ENCODE results near the gene SORCS2. TPM values are rescaled to one million over a fixed set of nuclear protein-coding genes. Genes with fewer than 3 reads are reported as not detected.

The SORCS2 gene
- total and polyA plus RNA-seq, 2 of the 8 experiments (the other 6 are each of a cell fraction or from before 2014, with no cell fraction given) = 0.36 to 1.8 TPM

DNA sequence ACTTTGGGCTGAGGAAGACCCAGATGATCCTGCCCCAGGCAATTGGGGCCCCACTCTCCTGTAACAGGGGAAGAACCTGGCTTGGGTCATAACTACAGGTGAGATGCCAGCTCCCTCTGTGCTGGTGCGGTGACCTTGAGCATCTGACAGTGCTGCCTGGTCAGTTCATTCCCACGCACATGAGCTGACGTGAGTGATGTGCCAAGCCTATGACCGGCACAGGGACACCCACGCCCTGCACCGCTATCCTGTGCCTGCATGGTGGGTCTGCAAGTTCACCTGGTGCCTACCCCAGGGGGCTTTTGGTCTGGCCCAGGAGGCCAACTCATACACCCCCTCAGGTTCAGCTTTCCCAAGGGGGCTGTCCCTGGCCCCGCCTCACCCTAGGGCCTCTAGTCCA, 366.1 kb downstream of the SORCS2 start:
- Histone ChIP-seq H2BK20ac (ENCODE audit: low read length) (no peak overlapping the region), H2AK5ac (ENCODE audit: low read depth, low read length) (no peak overlapping the region), H3K27ac (ENCODE audit: low read depth, low read length) (no peak overlapping the region), H3K36me3 (ENCODE audit: control insufficient read depth in 2 of 4, insufficient read depth in 4 of 4, low read length in 3 of 4) (no peaks in the 10 kb centered on the region), H3K23ac (ENCODE audit: insufficient read length) (no peak overlapping the region), H3K9me3 (ENCODE audit: insufficient read depth in 2 of 2, low read depth in 1 of 2, low read length in 1 of 2) (peaks cover 14 to 28% of the 10 kb centered on the region in 2 experiments), H4K91ac (replicated peaks; ENCODE audit: insufficient read length, low read length) (no peak overlapping the region), H3K56ac (replicated peaks; ENCODE audit: insufficient read length, low read depth, low read length) (no peak overlapping the region), H3K23me2 (ENCODE audit: low read depth, low read length) (peaks cover 12% of the 10 kb centered on the region; the same call in 1 of the 2 replicates), H3K27me3 (replicated peaks in 1 of 4; ENCODE audit: control insufficient read depth in 3 of 4, extremely low read depth in 1 of 4, insufficient read depth in 3 of 4, low read length in 3 of 4) (no peaks in the 10 kb centered on the region; a peak in 1 of 7 replicates), H2BK120ac (replicated peaks; ENCODE audit: low read depth, low read length) (no peak overlapping the region), H2BK5ac (ENCODE audit: low read depth, low read length) (no peak overlapping the region), H3K4ac (replicated peaks; ENCODE audit: insufficient read length, low read depth, low read length) (no peak overlapping the region), H3K79me2 (ENCODE audit: control insufficient read depth in 1 of 2, insufficient read depth in 2 of 2, low read length in 2 of 2) (no peaks in the 10 kb centered on the region), H4K5ac (ENCODE audit: insufficient read length, low read depth, low read length) (no peak overlapping the region), H3K9ac (replicated peaks in 1 of 4; ENCODE audit: extremely low read depth in 1 of 4, low read depth in 3 of 4, low read length in 3 of 4) (no peak overlapping the region), H2BK12ac (ENCODE audit: low read depth, low read length) (no peak overlapping the region), H3K4me3 (ENCODE audit: extremely low read depth in 1 of 4, insufficient read depth in 2 of 4, low read depth in 3 of 4, low read length in 4 of 4) (no peak overlapping the region), H3K14ac (ENCODE audit: insufficient read length) (no peak overlapping the region), H2BK15ac (ENCODE audit: low read length) (no peak overlapping the region), H3K4me1 (replicated peaks in 1 of 4; ENCODE audit: control insufficient read depth in 3 of 4, insufficient read depth in 4 of 4, low read length in 3 of 4) (no peaks in the 10 kb centered on the region), H4K8ac (ENCODE audit: extremely low read depth, insufficient read depth, low read length) (no peak overlapping the region), H3K4me2 (ENCODE audit: insufficient read depth in 1 of 2, low read depth in 2 of 2, low read length in 2 of 2) (no peak overlapping the region), H4K20me1 (replicated peaks in 1 of 2; ENCODE audit: control insufficient read depth in 1 of 2, insufficient read depth in 2 of 2, low read length in 2 of 2) (peaks cover 0 to 6% of the 10 kb centered on the region in 2 experiments), H3K79me1 (ENCODE audit: low read depth, low read length) (no peaks in the 10 kb centered on the region), H3K18ac (ENCODE audit: extremely low read depth, low read length) (no peak overlapping the region), H2AFZ (ENCODE audit: low read length) (no peak overlapping the region)
- FAIRE-seq (no peak), DNase-seq (ENCODE audit: low read depth in 1 of 2, low spot score in 2 of 2) (no peak)
- WGBS, 2 experiments (ENCODE audit: extremely low coverage in 1 of 2, insufficient coverage in 1 of 2, insufficient read length in 1 of 2, insufficient replicate concordance in 2 of 2, low coverage in 1 of 2, low lambda C conversion rate in 2 of 2, missing lambda C conversion rate in 1 of 2) = 97% methylated on average over 7 of the region's 7 CpGs; no CpG with 5 or more reads in 1 of the 2 experiments
- ChIA-PET CTCF (ENCODE audit: partially characterized antibody) (interaction anchor here (2.1 kb wide), 1 partner anchor 10 kb away, joined by 5 read pairs; no protein-coding TSS in a partner anchor), POLR2A (ENCODE audit: partially characterized antibody) (no interaction called here)
- TF ChIP-seq POU5F1 (IDR thresholded peaks at IDR 0.05; ENCODE audit: low read depth, low read length) = no peak
- no peak for TF ChIP-seq NANOG (IDR thresholded peaks at IDR 0.05; ENCODE audit: insufficient read depth, low read depth, low read length, poor library complexity, severe bottlenecking)
- TF ChIP-seq SIX5 (IDR thresholded peaks at IDR 0.05; ENCODE audit: low read depth, low read length) = no peak
- TF ChIP-seq, protein P1, sequence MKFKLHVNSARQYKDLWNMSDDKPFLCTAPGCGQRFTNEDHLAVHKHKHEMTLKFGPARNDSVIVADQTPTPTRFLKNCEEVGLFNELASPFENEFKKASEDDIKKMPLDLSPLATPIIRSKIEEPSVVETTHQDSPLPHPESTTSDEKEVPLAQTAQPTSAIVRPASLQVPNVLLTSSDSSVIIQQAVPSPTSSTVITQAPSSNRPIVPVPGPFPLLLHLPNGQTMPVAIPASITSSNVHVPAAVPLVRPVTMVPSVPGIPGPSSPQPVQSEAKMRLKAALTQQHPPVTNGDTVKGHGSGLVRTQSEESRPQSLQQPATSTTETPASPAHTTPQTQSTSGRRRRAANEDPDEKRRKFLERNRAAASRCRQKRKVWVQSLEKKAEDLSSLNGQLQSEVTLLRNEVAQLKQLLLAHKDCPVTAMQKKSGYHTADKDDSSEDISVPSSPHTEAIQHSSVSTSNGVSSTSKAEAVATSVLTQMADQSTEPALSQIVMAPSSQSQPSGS (IDR thresholded peaks at IDR 0.05; ENCODE audit: low read length) = no peak
- no peak for TF ChIP-seq CHD2 (IDR thresholded peaks at IDR 0.05; ENCODE audit: low read length)
- no peak for TF ChIP-seq TAF1 (IDR thresholded peaks at IDR 0.05; ENCODE audit: low read depth, low read length)
- TF ChIP-seq TEAD4 (IDR thresholded peaks at IDR 0.05; ENCODE audit: low read depth, low read length) = no peak
- TF ChIP-seq GTF2F1 (IDR thresholded peaks at IDR 0.05; ENCODE audit: borderline replicate concordance, low read depth, low read length) = no peak
- TF ChIP-seq, protein P2, sequence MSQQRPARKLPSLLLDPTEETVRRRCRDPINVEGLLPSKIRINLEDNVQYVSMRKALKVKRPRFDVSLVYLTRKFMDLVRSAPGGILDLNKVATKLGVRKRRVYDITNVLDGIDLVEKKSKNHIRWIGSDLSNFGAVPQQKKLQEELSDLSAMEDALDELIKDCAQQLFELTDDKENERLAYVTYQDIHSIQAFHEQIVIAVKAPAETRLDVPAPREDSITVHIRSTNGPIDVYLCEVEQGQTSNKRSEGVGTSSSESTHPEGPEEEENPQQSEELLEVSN (IDR thresholded peaks at IDR 0.05) = no peak
- TF ChIP-seq POLR2A (IDR thresholded peaks at IDR 0.05; ENCODE audit: control extremely low read depth in 1 of 2, low read depth in 2 of 2, low read length in 2 of 2) = no peak
- TF ChIP-seq RNF2 (IDR thresholded peaks at IDR 0.05; ENCODE audit: borderline replicate concordance, low read depth, low read length, missing control alignments, poor library complexity, severe bottlenecking) = no peak
- no peak for TF ChIP-seq RBBP5 (IDR thresholded peaks at IDR 0.05; ENCODE audit: borderline replicate concordance, low read depth, low read length)
